H9 (cell line): ENCODE results near the gene PCCB. TPM values are rescaled to one million over a fixed set of nuclear protein-coding genes. Genes with fewer than 3 reads are reported as not detected.

Experiments used
- DNase-seq: peaks from one replicate; pipeline ENCODE4 v3.0.0-alpha.2; 2017
- H2AFZ ChIP-seq: one replicate; pipeline ENCODE4 v1.6.1; 2013; ENCODE audit warnings: mild to moderate bottlenecking, low read length, control low read depth, moderate library complexity
- H2AK5ac ChIP-seq: 2 replicates; pipeline ENCODE4 v1.6.1; 2013; ENCODE audit warnings: low read length, control low read depth, mixed read lengths; ENCODE audit not compliant: insufficient read length
- H2BK120ac ChIP-seq: one replicate; pipeline ENCODE4 v1.6.1; 2013; ENCODE audit warnings: low read depth, mild to moderate bottlenecking, low read length, control low read depth, inconsistent platforms; ENCODE audit not compliant: poor library complexity, severe bottlenecking
- H2BK12ac ChIP-seq: 2 replicates; pipeline ENCODE4 v1.6.1; 2013; ENCODE audit warnings: low read length, control low read depth, mixed read lengths, low read depth; ENCODE audit not compliant: insufficient read length
- H2BK15ac ChIP-seq: 2 replicates; pipeline ENCODE4 v1.6.1; 2013; ENCODE audit warnings: low read depth, low read length, control low read depth
- H2BK20ac ChIP-seq: one replicate; pipeline ENCODE4 v1.6.1; 2013; ENCODE audit warnings: low read depth, mild to moderate bottlenecking, low read length, control low read depth, inconsistent platforms; ENCODE audit not compliant: poor library complexity, severe bottlenecking
- H2BK5ac ChIP-seq: 2 replicates; pipeline ENCODE4 v1.6.1; 2013; ENCODE audit warnings: low read length, control low read depth, mixed read lengths; ENCODE audit not compliant: insufficient read length
- H3K14ac ChIP-seq: 2 replicates; pipeline ENCODE4 v1.6.1; 2013; ENCODE audit warnings: low read length, control low read depth; ENCODE audit not compliant: insufficient read depth
- H3K18ac ChIP-seq: 2 replicates; pipeline ENCODE4 v1.6.1; 2013; ENCODE audit warnings: low read depth, mild to moderate bottlenecking, mixed read lengths, low read length, control low read depth; ENCODE audit not compliant: insufficient read length
- H3K23ac ChIP-seq: 2 replicates; pipeline ENCODE4 v1.6.1; 2013; ENCODE audit warnings: low read length, control low read depth, mixed read lengths, low read depth; ENCODE audit not compliant: insufficient read length
- H3K23me2 ChIP-seq: 2 replicates; pipeline ENCODE4 v1.6.1; 2013; ENCODE audit warnings: low read depth, mild to moderate bottlenecking, mixed read lengths, low read length, control low read depth; ENCODE audit not compliant: insufficient read length, poor library complexity, severe bottlenecking
- H3K27ac ChIP-seq: 2 replicates; pipeline ENCODE4 v1.5.1; 2013; ENCODE audit warnings: low read length, control low read depth, mixed read lengths, low read depth; ENCODE audit not compliant: insufficient read length
- H3K27me3 ChIP-seq: 2 replicates; pipeline ENCODE4 v1.6.1; 2013; ENCODE audit warnings: low read length, control low read depth, inconsistent platforms; ENCODE audit not compliant: insufficient read depth
- H3K4ac ChIP-seq: 2 replicates; pipeline ENCODE4 v1.6.1; 2013; ENCODE audit warnings: low read depth, mild to moderate bottlenecking, control low read depth, inconsistent platforms, low read length, moderate library complexity
- H3K4me1 ChIP-seq: 2 replicates; pipeline ENCODE4 v1.6.1; 2013; ENCODE audit warnings: low read length, control low read depth, inconsistent platforms; ENCODE audit not compliant: insufficient read depth
- H3K4me2 ChIP-seq: 2 replicates; pipeline ENCODE4 v1.6.1; 2013; ENCODE audit warnings: low read length, control low read depth, mixed read lengths; ENCODE audit not compliant: insufficient read length, insufficient read depth
- H3K56ac ChIP-seq: 2 replicates; pipeline ENCODE4 v1.6.1; 2013; ENCODE audit warnings: low read depth, mild to moderate bottlenecking, mixed read lengths, low read length, control low read depth; ENCODE audit not compliant: insufficient read length
- H3K79me1 ChIP-seq: 2 replicates; pipeline ENCODE4 v1.6.1; 2013; ENCODE audit warnings: low read depth, mild to moderate bottlenecking, moderate library complexity, low read length, control low read depth, inconsistent platforms; ENCODE audit not compliant: insufficient read depth, poor library complexity, severe bottlenecking
- H3K79me2 ChIP-seq: 2 replicates; pipeline ENCODE4 v1.6.1; 2013; ENCODE audit warnings: low read length, control low read depth, inconsistent platforms; ENCODE audit not compliant: insufficient read depth
- H3K9ac ChIP-seq: 2 replicates; pipeline ENCODE4 v1.6.1; 2013; ENCODE audit warnings: low read length, control low read depth, mixed read lengths; ENCODE audit not compliant: insufficient read length; ENCODE audit errors: extremely low read depth
- H3K9me3 ChIP-seq: one replicate; pipeline ENCODE4 v1.6.1; 2013; ENCODE audit warnings: low read depth, low read length, inconsistent platforms; ENCODE audit not compliant: control insufficient read depth
- H3T11ph ChIP-seq: one replicate; pipeline ENCODE4 v1.6.1; 2013; ENCODE audit warnings: mild to moderate bottlenecking, low read length, control low read depth, inconsistent platforms
- H4K20me1 ChIP-seq: one replicate; pipeline ENCODE4 v1.6.1; 2013; ENCODE audit not compliant: control insufficient read depth, insufficient read length, insufficient read depth
- H4K5ac ChIP-seq: 2 replicates; pipeline ENCODE4 v1.6.1; 2013; ENCODE audit warnings: low read depth, mild to moderate bottlenecking, mixed read lengths, low read length, control low read depth; ENCODE audit not compliant: insufficient read length
- H4K8ac ChIP-seq: replicated peaks from 2 replicates; pipeline ENCODE4 v1.6.1; 2013; ENCODE audit warnings: low read length, control low read depth, mixed read lengths, low read depth; ENCODE audit not compliant: insufficient read length
- H4K91ac ChIP-seq: 2 replicates; pipeline ENCODE4 v1.6.1; 2013; ENCODE audit warnings: low read depth, mild to moderate bottlenecking, moderate library complexity, mixed read lengths, low read length, control low read depth; ENCODE audit not compliant: insufficient read length
- H3K27ac Mint-ChIP-seq, 3 experiments: 2 replicates in 2 of 3; 3 replicates in 1 of 3; pipeline ENCODE4 v1.8.0; 2020 to 2021; ENCODE audit warnings: mixed read lengths in 3 of 3, mild to moderate bottlenecking in 1 of 3, moderate library complexity in 1 of 3
- H3K27me3 Mint-ChIP-seq: 2 replicates; pipeline ENCODE4 v1.8.0; 2021; ENCODE audit warnings: low read depth, mild to moderate bottlenecking, moderate library complexity, mixed read lengths
- H3K36me3 Mint-ChIP-seq, 3 experiments: 2 replicates in 2 of 3; 3 replicates in 1 of 3; pipeline ENCODE4 v1.8.0; 2020 to 2021; ENCODE audit warnings: low read depth in 3 of 3, mixed read lengths in 3 of 3; ENCODE audit not compliant: insufficient read depth in 1 of 3
- H3K4me1 Mint-ChIP-seq, 2 experiments: 2 replicates each; pipeline ENCODE4 v1.8.0; 2020; ENCODE audit warnings: mixed read lengths in 2 of 2
- H3K4me3 Mint-ChIP-seq, 2 experiments: 2 replicates in 1 of 2; 3 replicates in 1 of 2; pipeline ENCODE4 v1.8.0; 2020 to 2021; ENCODE audit warnings: mild to moderate bottlenecking in 2 of 2, mixed read lengths in 2 of 2, moderate library complexity in 1 of 2
- H3K9me3 Mint-ChIP-seq, 2 experiments: 2 replicates in 1 of 2; 3 replicates in 1 of 2; pipeline ENCODE4 v1.8.0; 2020; ENCODE audit warnings: mild to moderate bottlenecking in 2 of 2, mixed read lengths in 2 of 2, moderate library complexity in 1 of 2
- CTCF ChIP-seq: fragments of 200-600 bp; sonication (generic); conservative IDR thresholded peaks from 3 replicates; pipeline ENCODE4 v1.8.0; 2021; ENCODE audit warnings: antibody characterized with exemption, mild to moderate bottlenecking
- WGBS: extraction: QIAGEN DNeasy Blood & Tissue Kit; methylation state at CpG from one replicate; pipeline ENCODE4 v1.1.7; 2013; ENCODE audit warnings: missing lambda C conversion rate, low lambda C conversion rate, mixed read lengths; ENCODE audit not compliant: insufficient read length; ENCODE audit errors: extremely low coverage; 5-methylcytosine and 5-hydroxymethylcytosine counted together
- total RNA-seq: library from RNA; stranded (reverse); gene quantifications from 2 replicates; pipeline ENCODE4 v1.2.1, GENCODE V29; 2021

Gene PCCB
- total RNA-seq, 1 experiment from 2014 or later = 68.9 TPM

- no peak overlapping the region for H2BK15ac ChIP-seq
- H2AFZ ChIP-seq = no peak overlapping the region
- H3K4me1 ChIP-seq = no peaks in the 10 kb centered on the region; the same call in 1 of the 2 replicates
- H2AK5ac ChIP-seq = no peak overlapping the region
- no peak overlapping the region for H3K9ac ChIP-seq
- no peaks in the 10 kb centered on the region for H3K79me1 ChIP-seq
- H3K4me2 ChIP-seq = no peak overlapping the region
- H4K91ac ChIP-seq = no peak overlapping the region
- H2BK20ac ChIP-seq = no peak overlapping the region
- H3K14ac ChIP-seq = no peak overlapping the region
- no peak for DNase-seq
- Mint-ChIP-seq H3K4me3 (no peak overlapping the region), H3K36me3 (no peaks in the 10 kb centered on the region; a peak in 1 of 7 replicates), H3K4me1 (peaks cover 42 to 43% of the 10 kb centered on the region in 2 experiments), H3K9me3 (no peaks in the 10 kb centered on the region; a peak in 1 of 5 replicates), H3K27me3 (peaks cover 50% of the 10 kb centered on the region), H3K27ac (no peak overlapping the region)
- H2BK5ac ChIP-seq = no peak overlapping the region
- no peak overlapping the region for H4K5ac ChIP-seq
- no peak overlapping the region for H2BK120ac ChIP-seq
- no peaks in the 10 kb centered on the region for H3K9me3 ChIP-seq
- no peak overlapping the region for H3K56ac ChIP-seq
- H4K8ac ChIP-seq = no peak overlapping the region
- no peaks in the 10 kb centered on the region for H3K27me3 ChIP-seq
- TF ChIP-seq CTCF = no peak
- no peaks in the 10 kb centered on the region for H3K23me2 ChIP-seq
- no peaks in the 10 kb centered on the region for H3K79me2 ChIP-seq
- no peak overlapping the region for H3K4ac ChIP-seq
- H3K27ac ChIP-seq = no peak overlapping the region
- H3K18ac ChIP-seq = no peak overlapping the region
- H4K20me1 ChIP-seq = no peaks in the 10 kb centered on the region
- no CpG with 5 or more reads among the region's 1 CpG for WGBS
- no peak overlapping the region for H2BK12ac ChIP-seq
- no peak overlapping the region for H3T11ph ChIP-seq
- no peak overlapping the region for H3K23ac ChIP-seq
Observed at GRCh38 chr3:136237103-136237502, 13.0 kb upstream of the PCCB start.
